ENCODE data around the gene VOPP1. TPM values are rescaled to one million over a fixed set of nuclear protein-coding genes. Genes with fewer than 3 reads are reported as not detected.

Gene VOPP1
- total and polyA plus RNA-seq, 7 donors, result 16.3 to 45.7 (median 29.7) TPM

GRCh38 chr7:55590517-55591281, 18.4 kb upstream of the VOPP1 start:
- ATAC-seq (no peak), DNase-seq (no peak)
- Histone ChIP-seq H3K27ac (no peak overlapping the region), H3K36me3 (ENCODE audit: insufficient read depth in 1 of 2, low read depth in 1 of 2) (no peaks in the 10 kb centered on the region), H3K9me3 (no peaks in the 10 kb centered on the region), H3K27me3 (ENCODE audit: insufficient read depth in 3 of 3, low read length in 2 of 3) (no peaks in the 10 kb centered on the region), H3K4me3 (no peak overlapping the region), H3K4me1 (peaks cover 4% of the 10 kb centered on the region)
- intact Hi-C loops (cut with DNase I), result loop anchor here (5.0 to 10.0 kb wide), 3 partner anchors 43 to 306 kb away; no protein-coding TSS in a partner anchor
- TF ChIP-seq CTCF (IDR thresholded peaks at IDR 0.05), result no peak
- 79 to 94% (median 81%) methylated on average over 7 to 8 of the region's 8 CpGs for WGBS, 3 donors

- Histone ChIP-seq H3K4me3 (no peak overlapping the region), H3K4me1 (peaks cover 4% of the 10 kb centered on the region), H3K27ac (no peak overlapping the region), H3K27me3 (ENCODE audit: insufficient read depth in 3 of 3, low read length in 2 of 3) (no peaks in the 10 kb centered on the region), H3K36me3 (ENCODE audit: insufficient read depth in 1 of 2, low read depth in 1 of 2) (no peaks in the 10 kb centered on the region), H3K9me3 (no peaks in the 10 kb centered on the region)
- no peak for TF ChIP-seq CTCF (IDR thresholded peaks at IDR 0.05)
- DNase-seq (no peak), ATAC-seq (no peak)
- intact Hi-C loops (cut with DNase I), result loop anchor here (5.0 to 10.0 kb wide), 3 partner anchors 43 to 305 kb away; no protein-coding TSS in a partner anchor
- WGBS, 3 donors, result 94 to 100% (median 95%) methylated on average over 1 of the region's 1 CpG
Measured at GRCh38 chr7:55589905-55590304, 17.6 kb upstream of the VOPP1 start.

GRCh38 chr7:55588976-55589604, 16.8 kb upstream of the VOPP1 start:
- intact Hi-C loops (cut with DNase I), result no loop called here
- Histone ChIP-seq H3K4me1 (peaks cover 4% of the 10 kb centered on the region), H3K9me3 (no peaks in the 10 kb centered on the region), H3K27ac (no peak overlapping the region), H3K4me3 (no peak overlapping the region), H3K36me3 (ENCODE audit: insufficient read depth in 1 of 2, low read depth in 1 of 2) (no peaks in the 10 kb centered on the region), H3K27me3 (ENCODE audit: insufficient read depth in 3 of 3, low read length in 2 of 3) (no peaks in the 10 kb centered on the region)
- DNase-seq (no peak), ATAC-seq (no peak)
- 69 to 80% (median 79%) methylated on average over 8 of the region's 8 CpGs for WGBS, 3 donors
- no peak for TF ChIP-seq CTCF (IDR thresholded peaks at IDR 0.05)

GRCh38 chr7:55588379-55588699, 16.0 kb upstream of the VOPP1 start:
- H3K36me3 ChIP-seq (ENCODE audit: insufficient read depth in 1 of 2, low read depth in 1 of 2), result no peaks in the 10 kb centered on the region
- no peak for TF ChIP-seq CTCF (IDR thresholded peaks at IDR 0.05)
- intact Hi-C loops (cut with DNase I), result no loop called here
- no peak overlapping the region for H3K4me3 ChIP-seq
- DNase-seq (no peak), ATAC-seq (no peak)
- WGBS, 3 donors, result 79 to 91% (median 88%) methylated on average over 4 of the region's 4 CpGs
- no peak overlapping the region for H3K27ac ChIP-seq
- peaks cover 2% of the 10 kb centered on the region for H3K4me1 ChIP-seq
- no peaks in the 10 kb centered on the region for H3K27me3 ChIP-seq (ENCODE audit: insufficient read depth in 3 of 3, low read length in 2 of 3)
- H3K9me3 ChIP-seq, result no peaks in the 10 kb centered on the region

Measured in psoas muscle (tissue), 8 donors.